ENCODE measurements around the gene OR51V1.

- TF ChIP-seq POLR2A (IDR thresholded peaks at IDR 0.05; ENCODE audit: low read depth, low read length) (no peak), POLR2AphosphoS5 (IDR thresholded peaks at IDR 0.05; ENCODE audit: low read depth, low read length) (no peak), TAF1 (IDR thresholded peaks at IDR 0.05; ENCODE audit: low read depth, low read length) (no peak), POU2F2 (IDR thresholded peaks at IDR 0.05; ENCODE audit: low read depth, low read length) (no peak), SPI1 (IDR thresholded peaks at IDR 0.05; ENCODE audit: low read depth, low read length) (no peak), PAX5 (IDR thresholded peaks at IDR 0.05; ENCODE audit: insufficient read depth, low read length, severe bottlenecking) (no peak)
Measured at GRCh38 chr11:5196731-5197130, 3.8 kb downstream of the OR51V1 start.

Data from GM12891 (cell line).